T1000 (cell line): Measurements from ENCODE around the gene ANHX.
A peak's percentile ranks its signal among the peaks of the same experiment; 100 is the strongest.
"Not testable (repeated sequence)": the region's sequence is repeated elsewhere in the genome, so short reads cannot be mapped to it uniquely, and the experiment has no call there.

Source experiments
- DNase-seq: peaks from one replicate; lab custom pipeline; 2025; ENCODE audit warnings: mixed read lengths; lab: John Stamatoyannopoulos, UW

Gene ANHX

DNA sequence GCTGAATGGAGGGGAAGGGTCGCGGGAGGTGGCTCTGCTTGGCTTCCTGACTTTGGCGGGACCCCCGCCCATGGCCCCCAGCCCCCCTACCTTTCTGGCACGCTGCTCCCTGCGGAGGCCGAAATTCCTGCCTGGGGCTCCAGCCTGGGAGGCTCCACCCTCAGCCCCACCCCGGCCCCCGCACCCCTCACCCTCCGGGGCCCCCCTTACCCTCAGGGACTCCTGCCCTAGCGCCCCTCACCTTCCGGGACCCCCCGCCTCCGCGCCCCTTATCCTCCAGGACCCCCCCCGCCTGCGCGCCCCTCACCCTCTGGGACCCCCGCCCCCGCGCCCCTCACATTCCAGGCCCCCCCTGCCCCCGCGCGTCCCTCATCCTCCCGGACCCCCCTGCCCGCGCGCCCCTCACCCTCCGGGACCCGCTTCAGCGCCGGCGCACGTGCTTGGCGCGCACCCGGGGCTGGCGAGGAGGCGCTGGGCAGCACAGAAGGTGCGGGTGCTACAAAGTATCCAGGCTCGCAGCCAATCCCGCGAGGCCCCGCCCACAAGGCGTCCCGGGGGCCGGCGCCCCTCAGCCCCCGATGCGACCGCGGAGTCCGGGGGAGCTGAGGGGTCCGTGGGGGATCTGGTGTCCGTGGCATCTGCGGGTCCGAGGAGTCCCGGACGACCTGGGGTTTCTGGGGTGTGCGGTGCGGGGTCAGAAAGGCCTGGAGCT, at the start of gene ANHX:
Gene ANHX, minus strand, starts transcription at position 477 of the 712 bp plus-strand sequence. CDS start 1,521 bp downstream, outside the sequence.
- DNase-seq = no peak

DNA sequence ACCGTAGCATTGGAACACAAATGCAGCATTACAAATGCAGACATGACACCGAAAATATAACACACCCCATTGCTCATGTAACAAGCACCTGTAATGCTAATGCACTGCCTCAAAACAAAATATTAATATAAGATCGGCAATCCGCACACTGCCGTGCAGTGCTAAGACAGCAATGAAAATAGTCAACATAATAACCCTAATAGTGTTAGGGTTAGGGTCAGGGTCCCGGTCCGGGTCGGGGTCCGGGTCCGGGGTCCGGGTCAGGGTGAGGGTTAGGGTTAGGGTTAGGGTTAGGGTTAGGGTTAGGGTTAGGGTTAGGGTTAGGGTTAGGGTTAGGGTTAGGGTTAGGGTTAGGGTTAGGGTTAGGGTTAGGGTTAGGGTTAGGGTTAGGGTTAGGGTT, 29.0 kb upstream of the ANHX start:
- DNase-seq = not testable (repeated sequence)

DNA sequence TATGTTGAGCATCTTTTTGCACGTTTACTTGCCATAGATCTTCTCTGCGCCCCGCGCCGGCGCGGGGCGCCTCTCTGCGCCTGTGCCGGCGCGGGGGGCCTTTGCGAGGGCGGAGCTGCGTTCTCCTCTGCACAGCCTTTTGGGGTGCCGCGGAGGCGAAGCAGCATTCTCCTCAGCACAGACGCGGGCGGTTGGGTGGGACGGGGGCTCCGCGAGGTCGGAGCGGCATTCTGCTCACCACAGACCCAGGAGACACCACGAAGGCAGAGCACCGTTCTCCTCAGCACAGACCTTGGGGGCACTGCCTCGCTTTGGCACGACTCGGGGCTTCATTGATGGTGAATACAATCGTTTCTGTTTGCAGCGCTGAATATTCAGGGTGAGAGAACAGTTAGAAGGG, 28.5 kb upstream of the ANHX start:
- no peak for DNase-seq

DNA sequence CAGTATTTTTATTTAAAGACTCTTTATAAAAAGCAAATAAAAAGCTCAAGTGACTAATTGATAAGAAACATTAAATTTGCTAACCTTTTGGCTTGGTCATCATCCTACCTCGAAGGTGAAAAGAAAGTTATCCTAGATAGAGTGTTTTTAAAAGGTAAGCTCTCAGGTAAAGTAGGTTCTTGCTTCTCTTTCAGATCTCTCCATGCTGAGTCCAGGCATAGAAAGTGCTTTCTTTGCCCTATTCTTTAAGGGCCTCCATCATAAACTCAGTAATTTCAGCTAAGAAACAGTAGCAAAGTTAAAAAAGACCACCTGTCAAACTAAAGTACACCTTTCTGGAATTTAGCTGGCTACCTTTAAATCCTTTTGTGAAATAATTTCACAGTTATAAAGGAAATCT, 20.6 kb upstream of the ANHX start:
- no peak for DNase-seq

DNA sequence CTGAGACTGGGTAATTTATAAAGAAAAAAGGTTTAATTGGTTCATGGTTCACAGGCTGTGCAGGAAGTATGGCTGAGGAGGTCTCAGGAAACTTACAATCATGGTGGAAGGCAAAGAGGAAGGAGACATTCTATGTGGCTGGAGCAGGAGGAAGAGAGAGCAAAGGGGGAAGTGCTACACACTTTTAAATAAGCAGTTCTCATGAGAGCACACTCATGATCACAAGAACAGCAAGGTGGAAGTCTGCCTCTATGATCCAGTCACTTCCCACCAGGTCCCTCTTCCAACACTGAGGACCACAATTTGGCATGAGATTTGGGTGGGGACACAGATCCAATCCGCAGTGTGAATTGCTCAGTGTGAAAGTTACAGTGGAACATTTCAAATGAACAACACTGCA, 20.2 kb upstream of the ANHX start:
- DNase-seq = not testable (repeated sequence)

DNA sequence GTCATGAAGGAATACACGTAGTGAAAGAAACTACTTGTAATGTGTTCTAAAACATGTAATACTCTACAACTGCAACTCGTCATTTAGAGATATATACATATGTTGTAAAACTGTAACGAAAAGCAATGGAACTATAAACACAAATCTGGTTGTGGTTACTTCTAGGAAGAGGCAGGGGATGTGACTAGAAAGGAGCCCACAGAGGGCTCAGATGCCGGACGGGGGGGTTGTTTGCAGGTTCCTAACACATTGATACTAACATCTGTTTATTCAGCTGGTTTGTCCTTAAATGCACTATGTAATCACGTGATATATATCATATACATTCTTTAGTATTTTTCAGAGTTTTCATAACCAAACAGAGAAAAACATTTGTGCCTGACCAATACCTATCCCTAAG, 16.1 kb upstream of the ANHX start:
- no peak for DNase-seq

DNA sequence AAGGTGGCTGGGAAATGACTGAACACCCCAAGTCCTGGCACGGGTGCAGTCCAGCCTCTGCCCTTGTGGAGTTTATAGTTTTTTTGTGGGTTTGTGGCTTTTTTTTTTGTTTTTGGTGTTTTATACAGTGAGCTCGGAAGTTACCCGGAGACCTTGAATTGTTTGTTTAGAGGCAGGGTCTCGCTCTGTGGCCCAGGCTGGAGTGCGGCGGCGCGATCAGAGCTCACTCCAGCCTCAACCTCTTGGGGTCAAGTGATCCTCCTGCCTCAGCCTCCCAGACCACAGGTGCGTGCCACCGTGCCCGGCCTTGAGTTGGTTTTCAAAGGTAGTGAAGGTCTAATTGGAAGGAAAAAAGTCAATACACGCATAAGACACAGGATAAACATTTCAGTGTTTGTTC, 879 bp upstream of the ANHX start:
- DNase-seq = no peak

DNA sequence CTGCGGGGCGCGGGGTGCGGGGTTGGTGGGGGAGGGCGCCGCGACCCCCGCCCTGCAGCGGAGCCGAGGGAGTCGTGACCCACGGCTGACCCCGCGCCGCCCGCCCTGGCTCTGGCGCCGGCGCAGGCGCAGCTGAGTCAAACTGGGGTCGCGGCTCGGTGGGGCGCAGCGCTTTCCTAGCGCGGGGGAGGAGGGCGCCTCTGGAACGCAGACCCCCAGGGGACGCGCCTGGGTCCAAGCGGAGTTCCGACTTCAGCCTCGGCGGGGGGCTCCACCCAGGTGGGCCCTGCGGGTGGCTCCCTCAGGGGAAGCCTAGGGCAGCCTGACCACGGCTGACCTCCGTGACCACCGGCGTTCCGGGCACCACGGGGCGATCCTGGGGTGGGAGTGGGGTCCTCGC, 467 bp upstream of the ANHX start:
- DNase-seq = no peak

DNA sequence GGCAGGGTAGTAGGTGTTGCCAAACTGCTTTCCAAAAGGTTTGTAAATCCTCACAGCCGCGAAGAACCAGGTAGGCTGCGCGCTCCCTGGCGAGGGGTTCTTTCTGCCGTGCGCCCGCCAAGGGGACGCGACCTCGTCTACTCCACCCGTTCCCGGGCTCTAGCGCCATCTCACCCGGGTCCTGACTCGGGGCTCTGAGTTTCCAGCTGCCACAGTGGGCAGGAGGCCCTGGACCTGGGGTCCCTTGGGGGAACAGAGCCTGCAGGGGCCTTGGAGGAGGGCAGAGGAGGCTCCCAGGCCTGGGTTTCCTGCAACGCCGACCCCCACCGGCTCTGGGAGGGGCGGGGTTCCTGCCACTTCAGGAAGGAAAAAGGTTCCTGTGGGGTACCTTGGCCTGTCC, 706 bp downstream of the ANHX start:
- no peak for DNase-seq

DNA sequence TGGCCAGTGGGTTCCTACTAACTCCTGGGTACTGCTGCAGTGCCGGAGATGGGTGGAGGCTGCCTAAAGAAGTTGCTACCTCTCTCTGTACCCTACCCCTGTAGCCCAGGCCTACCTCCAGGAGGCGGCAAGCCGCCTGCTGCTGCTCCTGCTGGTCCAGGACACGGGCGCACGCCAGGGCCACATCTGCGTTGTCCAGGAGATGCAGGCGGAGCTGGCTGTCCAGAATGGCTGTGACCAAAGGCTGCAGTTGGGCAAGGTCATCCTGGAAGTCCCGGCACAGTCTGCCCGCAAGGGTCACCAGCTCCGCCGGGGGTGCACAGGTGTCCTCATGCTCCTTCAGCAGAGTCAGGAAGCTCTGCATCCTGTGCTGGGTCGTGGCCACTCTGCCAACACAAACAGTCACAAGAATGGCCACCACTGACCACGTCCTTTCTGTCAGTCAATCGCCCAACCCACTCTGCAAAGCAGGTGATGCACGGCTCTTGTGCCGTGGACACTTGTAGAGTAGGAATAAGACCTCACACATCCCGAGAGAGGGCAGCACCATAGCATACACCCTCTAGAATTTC, 1.6 kb downstream of the ANHX start:
- DNase-seq = no peak

DNA sequence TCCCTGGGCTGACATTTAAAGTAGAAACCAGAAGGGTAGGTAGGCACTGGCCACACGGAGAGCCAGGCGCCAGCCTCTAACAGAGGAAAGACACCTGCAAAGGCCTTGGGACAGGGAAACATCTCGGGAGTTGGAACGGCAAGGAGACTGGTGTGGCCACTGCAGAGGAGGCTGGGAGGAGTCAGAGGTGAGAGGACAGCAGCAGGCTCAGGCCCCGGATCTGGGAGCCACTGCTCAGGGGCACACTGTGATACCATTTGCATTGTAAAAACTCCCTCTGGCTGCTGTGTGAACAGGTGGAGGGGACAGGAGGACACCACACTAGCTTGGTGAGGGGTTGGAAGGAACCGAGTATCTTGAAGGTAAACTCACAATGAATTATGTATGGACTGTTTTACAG, 2.7 kb downstream of the ANHX start:
- no peak for DNase-seq

DNA sequence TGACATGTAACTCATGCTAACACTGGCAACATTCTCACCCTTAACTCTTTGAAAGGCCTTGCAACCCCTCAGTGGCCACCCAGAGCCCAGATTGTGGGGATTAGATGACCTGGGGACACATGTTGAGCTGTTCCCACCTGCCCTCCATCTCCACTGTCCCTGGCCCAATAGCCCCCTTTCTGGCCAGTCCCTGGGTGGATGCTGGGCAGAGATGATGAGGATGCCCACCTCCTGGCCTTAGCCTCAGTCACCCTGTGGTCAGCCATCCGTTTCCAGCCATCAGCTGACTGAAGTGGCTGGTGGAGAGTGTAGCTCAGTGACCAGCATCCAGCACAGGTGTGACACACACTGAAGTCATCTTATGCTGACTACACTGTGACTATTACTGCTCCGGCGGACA, 4.7 kb downstream of the ANHX start:
- no peak for DNase-seq

DNA sequence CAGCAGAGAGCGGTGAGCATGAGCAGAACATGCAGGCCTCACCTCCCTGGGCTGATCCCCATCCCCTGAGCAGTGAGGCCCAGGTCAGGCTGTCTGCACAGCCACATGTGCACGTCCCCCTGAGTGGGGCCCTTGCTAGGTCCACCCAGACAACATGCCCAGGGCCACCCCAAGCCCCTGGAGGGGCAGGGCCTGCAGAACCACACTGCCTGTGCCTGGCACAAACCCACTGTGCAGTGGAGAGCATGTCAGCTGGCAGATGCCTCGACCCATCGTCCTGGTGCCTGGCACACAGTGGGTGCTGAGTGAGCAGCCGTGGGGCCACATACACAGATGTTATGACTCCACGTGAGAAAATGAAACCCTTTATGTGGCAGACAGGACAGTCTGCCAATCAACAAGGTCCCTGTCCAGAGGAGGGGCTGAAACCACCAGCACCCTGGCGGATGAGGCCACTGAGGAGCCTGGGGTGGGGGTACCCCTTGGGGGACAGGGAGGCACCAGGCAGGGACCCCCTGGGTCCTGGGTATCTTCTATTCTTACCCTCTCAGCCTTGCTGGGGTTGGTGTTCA, 8.3 kb downstream of the ANHX start:
- no peak for DNase-seq

DNA sequence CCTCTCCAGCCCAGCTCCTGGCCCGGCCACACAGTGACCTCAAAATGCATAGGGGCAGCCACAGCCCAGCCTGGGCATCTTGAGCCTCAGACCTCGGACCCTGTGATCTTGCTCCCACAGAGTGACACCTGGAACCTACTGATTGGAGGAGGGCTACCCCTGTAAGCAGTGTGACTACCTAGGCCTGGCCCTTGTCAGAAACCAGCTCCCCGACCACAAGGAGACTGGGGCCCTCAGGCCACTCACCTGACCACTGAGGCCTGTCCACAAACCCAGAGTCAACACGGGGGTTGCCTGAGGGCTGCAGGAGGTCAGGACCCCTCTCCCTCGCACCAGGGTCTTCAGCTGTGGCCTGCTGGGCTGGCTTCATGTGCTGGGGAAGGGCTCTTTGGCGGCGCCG, 9.0 kb downstream of the ANHX start:
- no peak for DNase-seq

DNA sequence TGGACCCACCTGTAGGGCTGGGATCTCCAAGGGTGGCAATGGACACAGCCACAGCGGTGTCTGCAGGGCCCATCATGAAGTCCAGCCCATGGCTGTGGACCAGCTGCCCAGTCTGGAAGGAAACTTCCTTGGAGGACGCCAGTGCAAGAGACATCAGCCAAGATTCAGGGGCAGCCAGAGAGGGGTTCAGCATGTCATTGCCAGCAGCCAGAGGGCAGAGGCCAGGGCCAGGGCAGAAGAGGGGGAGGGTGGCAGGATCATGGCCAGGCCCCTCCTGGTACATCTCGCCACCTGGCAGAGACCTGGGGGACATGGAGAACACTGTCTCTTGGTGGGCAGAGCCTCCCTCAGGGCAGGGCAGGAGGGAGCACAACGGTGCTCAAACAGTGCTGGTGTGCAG, 10.2 kb downstream of the ANHX start:
- DNase-seq = no peak

DNA sequence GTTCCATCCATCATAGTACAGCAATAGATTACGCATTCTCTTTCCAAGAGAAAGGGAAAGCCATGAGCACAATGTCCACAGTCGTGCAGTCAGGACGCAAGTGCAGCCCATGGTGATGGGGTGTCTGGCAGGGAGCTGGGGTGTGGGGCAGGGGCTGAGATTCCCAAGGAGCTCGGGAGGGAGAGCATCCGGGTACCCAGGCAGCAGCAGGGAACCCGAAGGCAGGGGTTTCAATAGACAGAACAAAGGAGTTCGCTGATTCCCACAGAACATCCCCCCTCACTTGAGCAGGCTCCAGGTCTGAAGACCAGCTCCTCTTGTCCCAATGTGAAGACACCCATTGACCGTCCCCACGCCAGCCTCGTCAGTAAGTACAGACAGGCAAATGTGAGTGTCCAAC, 13.5 kb downstream of the ANHX start:
- peak; percentile 1 for DNase-seq

DNA sequence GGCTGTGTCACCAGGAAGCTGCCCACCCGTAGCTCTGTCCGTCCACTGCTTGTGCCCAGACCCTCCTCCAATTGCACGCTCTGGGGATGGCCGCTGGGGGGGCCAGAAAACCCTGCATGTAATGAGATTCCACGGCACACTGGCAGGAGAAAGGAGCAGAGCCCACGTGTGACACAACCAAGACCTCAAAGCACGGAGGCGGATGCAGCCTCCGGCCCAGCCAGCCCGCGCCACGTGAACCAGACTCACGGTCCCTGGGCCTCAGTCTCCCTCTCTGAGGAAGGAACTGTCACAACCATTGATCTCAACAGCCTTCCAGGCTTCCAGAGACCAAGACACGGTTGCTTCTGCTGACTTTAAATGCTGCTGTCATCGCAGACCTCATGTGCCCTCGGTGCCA, 14.4 kb downstream of the ANHX start:
- DNase-seq = no peak

DNA sequence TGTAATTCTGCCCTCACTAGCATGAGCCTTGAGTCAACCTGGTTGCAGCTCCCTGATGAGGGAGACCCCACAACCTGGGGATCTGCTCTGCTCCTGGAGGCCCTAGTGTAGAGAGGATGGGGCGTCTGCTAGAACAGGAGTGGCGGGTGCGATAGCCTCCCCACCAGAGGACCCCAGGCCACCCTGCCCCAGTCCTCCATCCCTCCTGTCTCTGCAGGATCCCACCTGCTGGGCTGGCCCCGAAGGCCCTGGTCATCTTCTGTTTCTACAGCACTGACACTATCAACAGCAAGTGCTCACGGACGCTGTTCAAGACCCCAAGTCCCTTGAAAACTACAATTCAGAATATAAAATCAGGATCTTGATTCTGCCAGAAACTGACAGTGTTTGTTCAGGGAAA, 15.2 kb downstream of the ANHX start:
- no peak for DNase-seq

DNA sequence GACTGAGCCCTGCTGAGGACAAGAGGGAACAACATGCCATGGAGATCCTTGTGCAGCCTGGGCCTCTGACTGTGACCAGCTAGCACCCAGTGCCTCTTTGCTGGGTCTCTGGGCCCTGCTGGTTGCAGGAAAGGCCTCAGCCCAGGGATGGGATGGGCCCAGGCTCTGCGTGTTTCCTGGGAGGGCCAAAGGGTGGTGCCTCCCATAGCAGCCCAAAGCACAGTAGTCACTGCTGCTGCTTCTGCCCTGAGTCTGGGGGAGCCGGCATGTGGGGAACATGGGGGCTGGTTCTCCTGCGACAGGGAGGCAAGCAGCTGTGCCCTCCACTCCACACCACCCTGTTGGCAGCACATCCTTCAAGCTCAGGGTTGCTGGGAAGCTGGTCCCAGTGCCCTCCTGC, 18.5 kb downstream of the ANHX start:
- no peak for DNase-seq

DNA sequence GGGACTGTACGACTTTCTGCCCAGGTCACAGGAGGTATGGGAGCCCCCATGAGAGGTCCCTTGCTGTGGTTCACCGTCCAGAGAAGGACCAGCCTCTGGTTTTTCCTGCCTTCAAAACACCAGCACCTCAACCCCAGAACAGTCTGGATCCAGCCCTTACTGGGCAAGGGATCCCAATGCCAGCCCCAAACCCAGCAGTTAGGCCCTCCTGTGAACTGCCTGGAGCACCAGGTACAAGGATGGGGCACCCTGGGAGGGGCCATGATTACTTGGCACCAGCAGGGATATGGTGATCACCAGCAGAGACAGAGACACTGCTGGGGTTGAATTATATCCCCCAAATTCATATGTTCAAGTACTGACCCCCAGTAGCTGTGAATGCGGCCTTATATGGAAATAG, 20.0 kb downstream of the ANHX start:
- no peak for DNase-seq

DNA sequence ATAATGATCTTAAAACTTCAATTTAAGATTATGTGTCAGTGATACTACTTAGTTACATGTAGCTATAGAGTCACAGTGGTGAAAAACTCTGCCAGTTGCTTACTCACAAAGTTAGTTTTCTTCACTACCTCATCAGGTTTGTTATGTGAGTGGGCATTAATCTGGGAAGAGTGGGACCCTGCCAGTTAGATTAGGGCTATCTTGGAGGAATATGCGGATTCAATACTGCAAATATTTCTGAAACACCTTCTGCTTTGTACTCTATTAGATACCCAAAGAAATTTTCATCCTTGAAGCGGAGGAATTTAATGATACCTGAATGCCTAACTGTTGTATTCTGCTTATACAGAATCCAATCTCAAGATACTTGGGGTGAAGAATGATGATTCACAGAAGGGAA, 29.3 kb downstream of the ANHX start:
- no peak for DNase-seq

DNA sequence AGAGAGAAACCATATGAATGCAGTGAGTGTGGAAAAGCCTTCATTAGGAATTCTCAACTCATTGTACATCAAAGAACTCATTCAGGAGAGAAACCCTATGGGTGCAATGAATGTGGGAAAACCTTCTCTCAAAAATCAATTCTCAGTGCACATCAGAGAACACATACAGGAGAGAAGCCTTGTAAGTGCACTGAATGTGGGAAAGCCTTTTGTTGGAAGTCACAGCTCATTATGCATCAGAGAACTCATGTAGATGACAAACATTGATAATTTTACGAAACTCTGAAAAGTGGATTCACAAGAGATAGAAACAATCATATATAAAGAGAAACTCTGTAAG, 31.4 kb downstream of the ANHX start:
- DNase-seq = no peak

DNA sequence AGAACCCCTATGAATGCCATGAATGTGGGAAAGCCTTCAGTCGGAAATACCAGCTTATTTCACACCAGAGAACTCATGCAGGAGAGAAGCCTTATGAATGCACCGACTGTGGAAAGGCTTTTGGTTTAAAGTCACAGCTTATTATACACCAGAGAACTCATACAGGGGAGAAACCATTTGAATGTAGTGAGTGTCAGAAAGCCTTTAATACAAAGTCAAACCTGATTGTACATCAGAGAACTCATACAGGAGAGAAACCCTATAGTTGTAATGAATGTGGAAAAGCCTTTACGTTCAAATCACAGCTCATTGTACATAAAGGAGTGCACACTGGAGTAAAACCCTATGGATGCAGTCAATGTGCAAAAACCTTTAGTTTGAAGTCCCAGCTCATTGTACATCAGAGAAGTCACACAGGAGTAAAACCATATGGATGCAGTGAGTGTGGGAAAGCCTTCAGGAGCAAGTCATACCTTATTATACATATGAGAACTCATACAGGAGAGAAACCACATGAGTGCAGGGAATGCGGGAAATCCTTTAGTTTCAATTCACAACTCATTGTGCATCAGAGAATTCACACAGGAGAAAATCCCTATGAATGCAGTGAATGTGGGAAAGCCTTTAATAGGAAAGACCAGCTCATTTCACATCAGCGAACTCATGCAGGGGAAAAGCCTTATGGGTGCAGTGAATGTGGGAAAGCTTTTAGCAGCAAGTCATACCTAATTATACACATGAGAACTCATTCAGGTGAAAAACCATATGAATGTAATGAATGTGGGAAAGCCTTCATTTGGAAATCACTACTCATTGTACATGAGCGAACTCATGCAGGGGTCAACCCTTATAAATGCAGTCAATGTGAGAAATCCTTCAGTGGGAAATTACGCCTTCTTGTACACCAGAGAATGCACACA, 32.1 kb downstream of the ANHX start:
- DNase-seq = no peak
